ENCODE results near the gene RFC4. TPM values are rescaled to one million over a fixed set of nuclear protein-coding genes. Genes with fewer than 3 reads are reported as not detected.

The RFC4 gene
- total and polyA plus RNA-seq, 2 donors (not counting 3 experiments of a cell fraction or from before 2014, with no cell fraction given), result 6.2 to 33.7 TPM

DNA sequence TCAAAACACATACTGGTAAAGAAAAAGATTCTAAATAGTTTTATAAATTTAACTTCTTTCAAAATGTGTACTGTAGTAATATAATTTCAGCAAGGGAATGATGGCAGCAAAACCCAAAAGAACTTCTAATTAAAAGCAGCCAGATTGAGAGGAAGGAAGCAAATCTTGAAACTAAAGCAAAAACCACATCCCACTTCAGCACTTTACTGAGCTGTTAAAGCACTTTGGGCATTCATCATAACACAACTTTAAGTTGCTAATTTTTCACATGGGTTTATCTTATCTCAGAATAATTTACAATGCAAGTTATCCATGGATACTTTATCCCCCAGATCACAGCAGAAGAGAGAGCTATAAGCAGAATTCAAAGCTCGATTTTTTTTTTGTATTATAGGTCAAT is 6.0 kb downstream of the RFC4 start:
- H3K4me1 ChIP-seq (ENCODE audit: control insufficient read depth, extremely low read depth, insufficient read depth, low read length), result peaks cover 12% of the 10 kb centered on the region
- no peaks in the 10 kb centered on the region for H3K9me1 ChIP-seq (replicated peaks; ENCODE audit: control insufficient read depth, extremely low read depth, insufficient read depth, low read length)
- no peak overlapping the region for H2AFZ ChIP-seq (ENCODE audit: low read depth, low read length)
- ChIA-PET CTCF (interaction anchor here (1.5 kb wide), 1 partner anchor 21 kb away, joined by 7 read pairs; no protein-coding TSS in a partner anchor), POLR2A (no interaction called here)
- H4K20me1 ChIP-seq (replicated peaks; ENCODE audit: control insufficient read depth, extremely low read depth, insufficient read depth, low read length), result no peaks in the 10 kb centered on the region
- H3K4me2 ChIP-seq (ENCODE audit: insufficient read depth, low read length), result no peak overlapping the region
- no peaks in the 10 kb centered on the region for H3K9me3 ChIP-seq (replicated peaks; ENCODE audit: control insufficient read depth, insufficient read depth, low read length)
- peaks cover 2 to 13% of the 10 kb centered on the region in 2 experiments for H3K36me3 ChIP-seq (ENCODE audit: control insufficient read depth in 2 of 2, extremely low read depth in 1 of 2, insufficient read depth in 2 of 2, low read length in 2 of 2)
- BruUV-seq (replicated peaks), result no TSS peak
- TF ChIP-seq MYC (IDR thresholded peaks at IDR 0.05; ENCODE audit: low read depth, low read length) (no peak), FOS (IDR thresholded peaks at IDR 0.05; ENCODE audit: borderline replicate concordance, insufficient read depth, low read length) (no peak), JUN (IDR thresholded peaks at IDR 0.05; ENCODE audit: borderline replicate concordance, insufficient read depth, insufficient read length, low read depth) (no peak), POLR2AphosphoS5 (IDR thresholded peaks at IDR 0.05; ENCODE audit: insufficient read depth, low read depth, low read length) (no peak), MAX (IDR thresholded peaks at IDR 0.05; ENCODE audit: insufficient read depth, insufficient read length) (no peak), GATA2 (IDR thresholded peaks at IDR 0.05; ENCODE audit: insufficient read depth, insufficient read length, low read depth, low read length) (no peak), EZH2 (IDR thresholded peaks at IDR 0.05; ENCODE audit: borderline replicate concordance, low read depth, low read length, severe bottlenecking) (no peak)
- TF ChIP-seq, protein P1, sequence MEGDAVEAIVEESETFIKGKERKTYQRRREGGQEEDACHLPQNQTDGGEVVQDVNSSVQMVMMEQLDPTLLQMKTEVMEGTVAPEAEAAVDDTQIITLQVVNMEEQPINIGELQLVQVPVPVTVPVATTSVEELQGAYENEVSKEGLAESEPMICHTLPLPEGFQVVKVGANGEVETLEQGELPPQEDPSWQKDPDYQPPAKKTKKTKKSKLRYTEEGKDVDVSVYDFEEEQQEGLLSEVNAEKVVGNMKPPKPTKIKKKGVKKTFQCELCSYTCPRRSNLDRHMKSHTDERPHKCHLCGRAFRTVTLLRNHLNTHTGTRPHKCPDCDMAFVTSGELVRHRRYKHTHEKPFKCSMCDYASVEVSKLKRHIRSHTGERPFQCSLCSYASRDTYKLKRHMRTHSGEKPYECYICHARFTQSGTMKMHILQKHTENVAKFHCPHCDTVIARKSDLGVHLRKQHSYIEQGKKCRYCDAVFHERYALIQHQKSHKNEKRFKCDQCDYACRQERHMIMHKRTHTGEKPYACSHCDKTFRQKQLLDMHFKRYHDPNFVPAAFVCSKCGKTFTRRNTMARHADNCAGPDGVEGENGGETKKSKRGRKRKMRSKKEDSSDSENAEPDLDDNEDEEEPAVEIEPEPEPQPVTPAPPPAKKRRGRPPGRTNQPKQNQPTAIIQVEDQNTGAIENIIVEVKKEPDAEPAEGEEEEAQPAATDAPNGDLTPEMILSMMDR (IDR thresholded peaks at IDR 0.05; ENCODE audit: extremely low read depth in 1 of 2, insufficient read depth in 1 of 2, low read depth in 1 of 2, low read length in 2 of 2), result no peak
- no peak overlapping the region for H3K9ac ChIP-seq (replicated peaks; ENCODE audit: extremely low read depth, insufficient read depth, low read length)
- H3K4me3 ChIP-seq (replicated peaks in 1 of 3; ENCODE audit: insufficient read depth in 1 of 3, low read depth in 1 of 3, low read length in 3 of 3), result no peak overlapping the region
- H3K27me3 ChIP-seq (ENCODE audit: control insufficient read depth in 2 of 2, insufficient read depth in 2 of 2, low read length in 2 of 2), result no peaks in the 10 kb centered on the region
- dilution Hi-C loops (cut with MboI; ENCODE audit: extremely low pct_ligation_motif_present, low sequenced_read_pairs) (no loop called here), intact Hi-C loops (cut with micrococcal nuclease) (no loop called here)
- no peak for DNase-seq (ENCODE audit: low read depth, low spot score)
- H3K27ac ChIP-seq (ENCODE audit: insufficient read depth, low read depth, low read length), result no peak overlapping the region
- no peak for FAIRE-seq
- peaks cover 6% of the 10 kb centered on the region for H3K79me2 ChIP-seq (ENCODE audit: control insufficient read depth, insufficient read depth, low read length)

All from endothelial cell of umbilical vein (primary cell).